Right ventricle myocardium superior (tissue), 1 donor: ENCODE data around the gene TPRKB. TPM values are rescaled to one million over a fixed set of nuclear protein-coding genes. Genes with fewer than 3 reads are reported as not detected.

Source experiments
- total RNA-seq: library from RNA; stranded (reverse); fragmentation: NEBNext Ultra II Directional; extraction: Animal tissue kit (Norgen Biotek cat#: 25700); gene quantifications from one replicate; pipeline ENCODE4 v1.2.1, GENCODE V29; 2021
- donor health status: DM: no; HTN: yes; CAD: no; lungs with severe emphysema.

TPRKB gene
- total RNA-seq, 1 donor from 2014 or later: 39.2 TPM

Other genes with a start within 250 kb of the TPRKB start
- not detected for gene NAT8, start 94.9 kb downstream of the TPRKB start, total RNA-seq
- gene DUSP11, start 42.8 kb upstream of the TPRKB start, total RNA-seq: 11.4 TPM
- gene C2orf78, start 46.8 kb upstream of the TPRKB start, total RNA-seq: not detected
- gene STAMBP, start 91.6 kb upstream of the TPRKB start, total RNA-seq: 27.7 TPM
- 1.7 TPM for gene ACTG2, start 155.7 kb upstream of the TPRKB start, total RNA-seq
- gene DGUOK, start 189.5 kb upstream of the TPRKB start, total RNA-seq: 17.7 TPM
- gene TET3, start 247.6 kb upstream of the TPRKB start, total RNA-seq: 2.0 TPM